G401 (cell line): ENCODE results near the gene HSCB. TPM values are rescaled to one million over a fixed set of nuclear protein-coding genes. Genes with fewer than 3 reads are reported as not detected.
A peak's percentile ranks its signal among the peaks of the same experiment; 100 is the strongest.

Source experiments
- DNase-seq: peaks from one replicate; pipeline ENCODE4 v3.0.0-alpha.2; 2015; ENCODE audit warnings: low spot score
- in situ Hi-C: cut with HindIII; loops from 2 replicates; pipeline ENCODE4 v1.10.0; 2016; ENCODE audit warnings: low sequenced_read_pairs, mixed read lengths
- total RNA-seq: library from RNA; depleted of rRNA; stranded (reverse); fragments of >200 nt; shearing (Covaris generic); gene quantifications from 2 replicates; pipeline ENCODE4 v1.2.3, GENCODE V29; 2014

Gene HSCB
- total RNA-seq, 1 experiment from 2014 or later, result 38.1 TPM

DNA sequence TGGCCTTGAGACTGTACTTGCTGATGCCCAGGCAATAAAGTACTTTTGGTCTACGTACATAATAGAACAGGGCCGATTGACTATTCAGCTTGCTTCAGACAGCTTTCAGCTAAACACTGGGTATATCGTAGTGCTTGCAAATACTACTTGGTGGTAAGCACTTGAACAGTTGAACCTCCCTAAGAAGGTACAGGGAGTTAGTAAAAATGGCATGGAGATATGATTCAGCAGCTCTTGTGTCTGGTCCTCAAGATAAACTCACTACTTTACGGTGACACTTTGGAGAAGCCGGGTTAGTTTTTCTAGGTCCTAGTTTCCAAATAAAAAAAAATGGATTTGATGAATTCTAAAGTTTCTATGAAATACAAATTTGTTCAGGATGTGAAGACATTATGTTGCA, 38.0 kb downstream of the HSCB start:
- in situ Hi-C loops, result no loop called here
- DNase-seq, result no peak

DNA sequence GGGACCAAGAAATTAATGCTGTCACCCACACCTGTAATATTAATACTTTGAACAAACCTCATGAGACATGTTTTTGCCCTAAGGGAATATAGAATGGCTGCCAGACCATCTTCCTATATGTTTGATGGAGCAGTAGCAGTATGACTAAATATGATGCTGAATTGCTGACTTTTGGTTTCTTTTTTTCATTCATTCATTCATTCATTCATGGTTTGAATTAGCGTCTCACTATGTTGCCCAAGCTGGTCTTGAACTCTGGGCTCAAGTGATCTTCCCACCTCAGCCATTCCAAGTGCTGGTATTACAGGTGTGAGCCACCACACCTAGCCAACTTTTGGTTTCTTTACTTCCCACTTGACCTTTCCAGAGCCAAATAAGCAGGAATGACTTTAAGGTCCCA, 38.5 kb downstream of the HSCB start:
- DNase-seq, result no peak
- in situ Hi-C loops, result no loop called here

DNA sequence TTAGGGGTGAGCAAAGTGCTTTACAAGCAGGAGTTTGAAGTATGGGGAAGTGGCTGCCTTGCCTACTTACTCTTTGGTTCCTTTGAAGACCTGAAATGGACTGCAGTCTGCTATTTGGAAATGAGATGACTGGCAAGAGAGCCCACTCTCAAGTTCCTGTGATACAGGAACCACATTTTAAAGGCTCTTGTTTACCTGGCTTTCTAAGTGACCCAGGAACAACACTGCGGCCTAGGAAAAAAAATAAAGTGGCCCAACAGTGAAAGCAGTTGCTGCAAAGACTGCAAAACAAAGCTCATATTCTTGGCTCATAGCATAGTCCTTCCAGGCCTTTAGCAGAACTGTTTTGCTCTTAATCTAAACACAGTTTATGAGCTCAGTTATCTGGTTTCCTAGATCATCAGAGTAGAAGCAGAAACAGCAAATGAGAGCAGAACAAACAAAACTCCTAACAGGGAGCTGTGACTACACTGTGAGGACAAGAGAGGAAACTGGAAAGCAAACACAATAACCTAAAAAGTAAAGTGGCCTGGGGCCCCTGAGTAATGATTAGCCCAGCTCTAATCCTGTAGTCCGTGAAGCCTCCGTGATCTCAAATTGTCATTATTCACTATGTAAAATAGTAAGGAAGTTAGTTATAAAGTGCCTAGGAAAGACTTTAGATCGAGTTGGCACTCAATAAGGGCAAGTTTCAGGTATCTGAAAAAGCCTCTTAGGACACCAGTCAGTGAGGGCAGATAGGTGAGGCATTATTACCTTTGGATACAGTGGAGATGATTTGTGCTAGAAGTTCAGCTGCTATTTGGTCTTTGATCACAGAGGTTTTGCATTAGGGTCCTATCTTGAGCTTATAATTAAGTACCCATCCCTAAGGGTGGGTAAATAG, 42.2 kb downstream of the HSCB start:
- no peak for DNase-seq
- in situ Hi-C loops, result no loop called here

DNA sequence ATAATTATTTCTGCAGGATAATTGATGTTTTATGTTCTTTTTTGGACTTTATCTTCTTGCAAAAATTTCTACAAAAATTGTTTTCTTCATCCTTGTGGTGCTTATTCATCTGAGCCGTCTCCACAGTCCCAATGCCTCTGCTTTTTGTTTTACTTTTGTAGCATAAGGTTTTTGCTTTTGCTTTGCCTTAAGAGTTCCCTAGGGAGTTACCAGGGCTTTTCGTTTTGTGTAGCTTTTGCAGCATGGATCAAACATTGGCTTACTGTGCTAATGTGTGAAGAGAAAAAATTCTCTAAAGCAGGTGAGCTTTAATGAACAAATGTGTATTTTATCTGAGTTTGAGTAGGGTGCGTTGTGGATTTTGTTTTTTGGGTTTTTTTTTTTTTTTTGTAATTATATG, 46.8 kb downstream of the HSCB start:
- DNase-seq, result no peak
- in situ Hi-C loops, result no loop called here

DNA sequence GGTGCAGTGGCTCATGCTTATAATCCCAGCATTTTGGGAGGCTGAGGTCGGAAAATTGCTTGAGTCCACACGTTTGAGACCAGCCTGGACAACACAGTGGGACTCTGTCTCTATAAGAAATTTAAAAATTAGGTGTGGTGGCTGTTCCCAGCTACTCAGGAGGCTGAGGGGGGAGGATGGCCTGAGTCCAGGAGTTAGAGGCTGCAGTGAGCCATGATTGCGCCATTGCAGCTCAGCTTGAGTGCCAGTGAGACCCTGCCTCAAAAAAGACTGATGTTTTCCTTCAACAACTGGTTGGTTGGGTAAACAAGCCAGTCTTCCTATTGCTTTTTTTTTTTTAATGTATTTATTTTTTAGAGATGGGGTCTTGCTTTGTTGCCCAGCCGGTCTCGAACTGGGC, 49.3 kb downstream of the HSCB start:
- no peak for DNase-seq
- in situ Hi-C loops, result no loop called here

DNA sequence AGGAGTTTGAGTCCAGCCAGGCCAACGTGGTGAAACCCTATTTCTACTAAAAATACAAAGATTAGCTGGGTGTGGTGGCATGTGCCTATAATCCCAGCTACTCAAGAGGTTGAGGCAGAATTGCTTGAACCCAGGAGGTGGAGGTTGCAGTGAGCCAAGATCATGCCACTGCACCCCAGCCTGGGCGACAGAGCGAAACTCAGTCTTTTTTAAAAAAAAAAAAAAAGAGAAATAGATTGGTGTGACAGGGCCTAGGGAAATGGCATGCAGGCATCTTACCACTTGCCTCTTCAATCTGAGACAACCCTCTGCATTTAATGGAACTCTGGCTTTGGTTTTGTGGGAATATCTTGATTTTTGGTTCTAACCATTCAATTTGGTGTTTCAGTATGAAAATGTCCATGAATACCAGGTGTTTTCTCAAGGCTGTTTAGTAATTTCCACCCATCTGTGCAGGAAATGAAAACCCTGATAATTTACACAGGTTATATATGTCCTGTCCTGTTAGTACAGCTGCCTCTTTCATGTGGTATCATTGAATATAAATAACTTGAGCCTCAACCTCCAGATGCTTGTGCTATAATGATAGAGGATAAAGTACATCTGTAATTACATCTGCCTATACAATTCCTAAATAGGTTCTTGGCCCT, 50.1 kb downstream of the HSCB start:
- DNase-seq, result no peak
- in situ Hi-C loops, result no loop called here

DNA sequence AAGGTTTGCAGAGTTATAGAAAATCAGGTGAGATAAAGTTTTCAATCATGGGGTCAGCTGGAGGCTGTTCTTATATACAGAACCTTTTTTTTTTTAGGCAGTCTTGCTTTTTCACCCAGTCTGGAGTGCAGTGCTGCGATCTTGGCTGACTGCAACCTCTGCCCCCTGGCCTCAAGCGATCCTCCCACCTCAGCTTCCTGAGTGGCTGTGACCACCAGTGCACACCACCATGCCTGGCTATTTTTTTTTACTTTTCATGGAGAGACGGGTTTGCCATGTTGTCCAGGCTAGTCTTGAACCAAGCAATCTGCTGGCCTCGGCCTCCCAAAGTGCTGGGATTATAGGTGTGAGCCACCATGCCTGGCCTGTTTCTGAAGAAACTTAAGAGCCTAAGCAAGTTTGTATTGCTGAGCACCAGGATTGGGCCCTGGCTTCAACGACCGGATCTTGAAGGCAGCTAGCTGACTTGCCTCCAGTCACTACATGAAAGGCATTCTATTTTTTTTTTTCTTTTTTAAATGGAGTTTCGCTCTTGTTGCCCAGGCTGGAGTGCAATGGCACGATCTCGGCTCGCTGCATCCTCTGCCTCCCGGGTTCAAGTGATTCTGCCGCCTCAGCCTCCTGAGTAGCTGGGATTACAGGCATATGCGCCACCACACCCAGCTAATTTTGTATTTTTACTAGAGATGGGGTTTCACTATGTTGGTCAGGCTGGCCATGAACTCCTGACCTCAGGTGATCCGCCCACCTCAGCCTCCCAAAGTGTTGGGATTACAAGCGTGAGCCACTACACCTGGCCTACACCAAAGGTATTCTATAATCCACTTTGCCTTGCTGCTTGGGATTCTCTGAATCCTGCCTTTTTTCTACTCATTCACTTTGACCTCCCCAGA, 50.9 kb downstream of the HSCB start:
- no peak for DNase-seq
- in situ Hi-C loops, result no loop called here

DNA sequence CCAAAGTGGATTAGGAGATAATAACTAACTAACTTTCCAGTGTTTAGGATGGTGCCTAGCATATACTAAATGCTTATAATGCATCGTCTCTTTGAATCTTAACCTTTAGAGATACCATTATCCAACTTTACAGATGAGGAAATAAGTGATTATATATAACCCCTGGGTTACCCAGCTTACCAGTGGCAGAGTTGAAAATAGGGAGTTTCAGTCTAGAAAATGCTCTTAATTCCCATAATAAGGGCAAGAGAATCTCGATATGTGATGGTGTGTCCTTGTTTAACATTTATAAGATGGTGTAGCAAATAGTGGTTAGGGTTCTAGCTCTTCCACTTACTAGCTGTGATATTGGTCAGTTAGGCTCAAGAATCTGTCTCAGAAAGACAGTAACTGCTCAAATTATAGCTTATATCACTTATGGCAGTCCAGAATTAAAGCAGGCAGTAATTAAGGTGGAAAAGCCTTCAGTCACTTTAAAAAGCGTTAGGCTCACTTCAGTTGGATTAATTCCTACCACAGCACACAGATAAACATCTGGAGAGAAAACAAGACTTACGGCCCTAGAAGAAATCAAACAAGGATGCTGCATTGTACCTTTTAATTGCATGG, 52.2 kb downstream of the HSCB start:
- no peak for DNase-seq
- in situ Hi-C loops, result no loop called here

DNA sequence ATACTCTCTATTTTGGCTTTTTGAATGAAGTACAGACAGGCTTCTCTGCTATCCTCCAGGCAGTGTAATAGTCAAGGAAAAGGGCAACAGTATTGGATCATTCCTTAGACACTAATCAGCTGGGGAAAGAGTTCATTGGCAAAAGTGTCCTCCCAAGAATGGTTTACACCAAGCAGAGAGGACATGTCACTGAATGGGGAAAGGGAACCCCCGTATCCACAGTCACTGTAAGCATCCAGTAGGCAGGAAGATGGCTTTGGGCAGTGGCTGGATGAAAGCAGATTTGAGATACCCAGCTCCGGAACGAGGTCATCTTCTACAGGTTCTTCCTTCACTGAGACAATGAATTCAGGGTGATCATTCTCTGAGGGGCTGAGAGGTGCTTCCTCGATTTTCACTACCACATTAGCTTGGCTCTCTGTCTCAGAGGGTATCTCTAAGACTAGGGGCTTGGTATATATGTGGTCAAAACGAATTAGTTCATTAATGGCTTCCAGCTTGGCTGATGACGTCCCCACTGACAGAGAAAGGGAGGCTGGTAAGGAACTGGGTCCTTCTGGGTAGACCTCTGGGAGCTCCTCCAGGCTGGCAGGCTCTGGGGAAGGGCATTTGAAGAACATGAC, 53.3 kb downstream of the HSCB start:
- no peak for DNase-seq
- in situ Hi-C loops, result no loop called here

DNA sequence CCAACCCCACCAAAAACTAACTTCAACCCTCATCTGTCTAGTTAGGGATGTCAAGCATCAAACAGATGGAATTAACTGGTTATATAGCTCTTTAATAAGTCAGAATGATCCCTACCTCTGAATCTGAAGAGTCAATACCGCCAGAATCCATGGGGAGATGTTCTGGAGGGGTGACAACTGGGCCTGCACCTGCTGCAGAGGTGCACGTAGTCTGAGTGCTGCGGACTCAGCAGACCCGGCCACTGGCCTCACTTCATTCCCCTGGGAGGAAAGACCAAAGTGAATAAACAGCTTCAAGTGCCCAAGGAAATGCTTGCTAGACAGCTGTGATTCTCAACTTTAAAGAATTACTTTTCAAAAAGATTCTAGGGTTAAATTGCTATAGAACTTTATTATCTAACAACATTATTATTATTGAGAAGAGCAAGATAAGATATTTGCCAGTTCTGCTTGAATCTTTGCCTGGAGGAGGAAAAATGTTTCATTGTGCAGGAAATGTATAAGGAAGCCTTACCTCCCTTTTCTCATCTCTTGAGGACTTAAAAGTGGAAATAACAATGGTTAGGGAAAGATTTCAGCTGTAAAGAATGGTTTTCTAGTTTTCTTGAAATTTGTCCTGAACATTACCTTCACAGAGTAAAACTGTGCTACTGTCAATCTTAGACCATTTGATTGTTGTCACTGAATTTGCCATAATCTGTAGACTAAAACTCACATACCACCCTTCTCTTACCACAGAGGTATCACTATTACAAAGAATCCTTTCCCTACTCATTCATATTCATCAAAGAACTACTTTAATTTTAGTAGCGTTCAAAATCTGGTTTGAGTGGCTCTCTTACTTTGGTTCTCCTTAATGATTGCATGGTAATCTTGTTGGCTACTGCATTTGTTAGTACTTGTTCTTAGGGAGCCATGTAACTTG, 54.4 kb downstream of the HSCB start:
- no peak for DNase-seq
- in situ Hi-C loops, result no loop called here

DNA sequence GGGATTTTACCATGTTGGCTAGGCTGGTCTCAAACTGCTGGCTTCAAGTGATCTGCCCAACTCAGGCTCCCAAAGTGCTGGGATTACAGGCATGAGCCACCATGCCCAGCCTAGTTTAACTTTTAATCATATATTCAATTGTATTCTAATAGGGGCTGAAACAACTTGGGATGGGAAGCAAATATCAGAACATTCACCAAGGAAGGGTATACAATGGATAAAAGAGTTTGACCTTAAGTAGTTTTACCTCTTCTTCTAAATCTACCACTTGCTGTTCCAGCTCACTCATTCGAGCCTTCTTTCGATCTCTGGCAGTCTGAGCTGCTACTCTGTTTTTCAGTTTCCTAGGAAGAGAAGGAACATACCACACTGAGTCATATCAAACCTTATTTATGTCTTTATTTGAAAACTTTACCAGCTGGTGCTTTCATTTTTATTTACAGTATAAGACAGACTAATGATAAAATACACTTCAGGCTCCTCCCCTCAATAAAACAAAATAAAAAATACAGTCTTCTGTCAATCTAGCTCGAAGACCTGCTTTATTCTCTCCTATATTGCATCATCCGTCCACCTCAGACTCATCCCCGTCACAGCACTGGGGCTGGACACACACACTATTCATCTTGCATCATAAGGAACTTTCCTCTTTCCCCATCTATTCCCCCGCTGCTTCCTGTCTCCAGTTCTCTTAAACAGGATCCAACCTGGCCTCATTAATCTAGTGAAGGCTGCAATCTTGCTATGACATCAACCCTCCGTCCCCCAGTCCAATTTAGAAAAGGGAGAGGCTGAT, 57.2 kb downstream of the HSCB start:
- peak; percentile 15 for DNase-seq
- in situ Hi-C loops, result no loop called here

DNA sequence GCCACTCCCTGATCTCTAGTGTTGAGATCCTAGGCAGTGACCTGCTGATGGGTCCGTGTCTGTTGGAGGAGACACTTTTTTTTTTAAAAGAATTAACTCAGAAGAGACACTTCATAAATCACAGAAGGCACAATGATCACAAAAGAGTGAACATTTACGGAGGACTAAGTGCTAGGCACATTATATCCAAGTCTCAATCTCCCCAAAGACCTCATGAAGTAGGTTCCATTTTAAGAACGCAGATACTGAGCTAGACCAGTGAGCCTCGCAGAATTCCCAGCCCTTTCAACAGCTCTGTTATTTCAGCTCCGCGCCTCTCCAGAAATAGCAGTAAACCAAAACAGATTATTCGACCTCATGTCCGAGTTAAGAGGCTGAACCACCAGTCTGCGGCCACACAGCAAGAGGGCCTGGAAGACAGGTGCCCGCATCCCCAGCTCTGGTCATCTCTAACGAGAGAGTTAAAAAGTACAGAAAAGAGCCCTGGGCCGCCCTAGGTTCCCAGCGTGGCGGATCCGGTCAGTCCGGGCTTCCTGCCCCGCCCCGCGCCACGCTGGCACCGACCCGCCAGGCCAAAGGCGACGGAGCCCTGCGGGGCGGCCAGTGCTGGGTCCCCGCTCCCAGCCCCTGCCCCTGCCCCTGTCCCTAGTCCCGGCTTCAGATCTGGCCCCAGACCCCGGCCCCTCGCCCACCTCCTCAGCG, 57.9 kb downstream of the HSCB start:
- DNase-seq, result peak; percentile 55
- in situ Hi-C loops, result no loop called here

DNA sequence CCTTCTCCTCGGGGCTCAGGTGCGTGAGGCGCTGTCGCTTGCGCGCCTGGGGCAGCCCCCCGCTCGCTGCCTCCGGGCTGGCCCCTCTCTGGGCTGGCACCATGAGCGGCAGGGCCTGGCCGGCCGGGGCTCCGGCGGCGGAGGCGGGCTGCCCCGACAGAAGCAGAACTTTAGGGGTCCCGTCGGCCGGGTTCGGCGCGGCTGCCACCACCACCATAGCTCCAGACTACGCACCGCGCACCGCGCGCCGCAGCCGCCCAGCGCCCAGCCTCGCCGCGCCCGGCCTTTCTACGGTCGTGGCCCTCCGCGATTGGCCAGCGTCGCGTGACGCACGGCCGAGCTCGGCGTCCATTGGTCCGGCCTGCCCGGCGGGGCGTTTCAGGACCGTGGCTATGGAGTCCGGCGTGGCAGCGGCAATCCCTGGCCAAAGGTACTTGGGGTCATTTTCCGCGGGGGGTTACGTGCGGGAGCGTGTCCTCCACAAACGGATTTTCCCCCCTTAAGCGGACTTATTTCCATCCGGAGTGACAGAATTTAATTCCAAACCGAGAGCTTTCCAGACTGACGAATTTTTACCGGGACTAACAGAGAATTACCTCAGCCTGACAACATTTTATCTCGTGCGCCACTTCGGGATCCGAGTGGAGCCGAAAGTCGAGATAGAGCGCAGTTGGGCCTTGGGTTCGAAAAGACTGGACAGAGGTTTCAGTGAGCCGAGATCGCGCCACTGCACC, 58.6 kb downstream of the HSCB start, which contains the start of gene XBP1:
Gene XBP1 (minus strand): TSS at position 262 of the 734 bp plus-strand sequence.
- peak; percentile 94 for DNase-seq
- in situ Hi-C loops, result no loop called here

DNA sequence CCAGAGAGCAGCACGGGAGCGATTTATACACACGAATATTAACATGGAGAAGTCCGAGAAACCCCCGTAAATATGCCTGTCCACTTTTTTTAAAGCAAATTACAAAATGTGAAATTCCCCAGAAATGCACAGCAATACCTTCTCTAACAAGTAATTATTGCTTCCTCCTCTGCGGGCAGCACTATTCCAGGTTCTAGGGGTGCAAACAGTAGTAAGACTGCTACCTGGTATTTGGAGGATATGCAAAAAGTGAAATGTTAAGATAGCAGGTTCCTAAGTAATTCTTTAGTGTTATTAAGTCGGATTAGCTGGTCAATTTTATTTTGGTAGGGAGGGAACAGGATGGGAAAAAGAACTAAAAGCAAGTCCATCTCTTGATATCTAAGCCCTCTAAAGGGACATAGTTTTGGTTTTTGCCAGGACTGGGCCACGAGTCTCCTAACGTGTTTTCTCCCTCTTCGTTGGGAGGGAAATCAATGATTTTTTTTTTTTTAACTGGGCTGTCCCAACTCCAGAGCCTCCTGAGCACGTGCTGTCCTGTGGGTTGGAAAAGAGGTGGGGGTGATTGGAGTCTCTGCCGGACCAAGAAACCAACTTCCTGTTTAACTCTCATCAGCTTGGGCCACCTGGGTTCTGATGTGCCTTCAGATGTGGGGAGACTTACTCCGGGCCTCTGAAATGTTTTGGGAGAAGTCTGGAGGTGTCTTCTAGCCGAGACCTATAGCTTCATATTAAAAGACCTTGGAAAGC, 60.2 kb downstream of the HSCB start:
- in situ Hi-C loops, result no loop called here
- DNase-seq, result no peak

DNA sequence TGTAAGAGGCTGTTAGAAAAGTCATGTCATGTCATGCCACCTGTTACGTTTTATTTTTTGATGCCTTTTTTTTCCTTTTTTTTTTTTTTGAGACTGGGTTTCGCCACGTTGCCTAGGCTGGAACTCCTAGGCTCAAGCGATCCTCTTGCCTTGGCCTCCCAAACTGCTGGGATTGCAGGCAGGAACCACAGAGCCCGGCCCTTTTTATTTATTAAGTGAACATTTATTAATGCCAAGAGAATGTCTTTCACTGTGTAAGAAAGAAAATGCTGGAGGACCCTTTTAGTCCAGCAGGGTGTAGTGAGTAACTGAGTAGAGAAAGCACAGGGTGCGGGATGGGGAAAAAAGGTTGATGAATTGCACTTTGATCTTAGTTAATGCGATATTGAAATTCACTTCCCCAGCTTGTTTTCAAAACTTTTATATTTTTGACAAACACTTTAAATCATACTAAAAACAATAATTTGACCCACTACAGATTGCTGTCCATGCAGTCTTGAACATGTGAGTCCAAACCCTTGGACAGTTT, 60.8 kb downstream of the HSCB start:
- no peak for DNase-seq
- in situ Hi-C loops, result no loop called here
